ENCODE data around the gene TEAD2.
A peak's percentile ranks its signal among the peaks of the same experiment; 100 is the strongest.

TEAD2 gene

DNA sequence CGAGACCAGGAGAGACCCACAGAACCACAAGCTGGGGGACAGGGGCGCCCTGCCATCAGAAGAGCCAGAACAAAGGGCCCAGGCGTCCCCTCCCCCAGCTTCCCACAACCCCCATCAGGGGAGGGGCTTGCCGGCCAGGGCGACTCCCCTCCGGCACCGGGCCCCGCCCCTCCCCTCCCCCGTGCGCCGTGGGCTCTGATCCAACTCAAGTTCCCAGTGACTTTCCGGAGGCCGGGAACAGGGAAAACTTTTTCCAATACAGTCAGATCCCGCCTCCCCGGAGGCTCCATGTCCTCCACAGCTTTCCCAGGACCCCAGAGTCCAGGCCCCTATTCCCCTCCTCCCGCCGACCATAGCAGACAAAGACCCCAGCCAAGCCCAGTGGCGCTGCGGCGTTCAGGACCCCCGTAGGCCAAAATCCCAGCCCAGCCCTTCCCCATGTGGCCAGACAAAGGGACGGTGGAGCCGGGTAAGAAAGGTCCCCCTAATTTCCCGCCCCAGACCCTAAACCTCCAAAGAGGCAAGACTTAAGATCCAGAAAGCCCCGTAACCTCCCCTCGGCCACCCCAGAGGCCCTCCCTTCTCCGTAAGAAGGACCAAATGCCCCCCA is 673 bp downstream of the TEAD2 start:
- peak overlapping the region; percentile 94 for H4K91ac ChIP-seq (ENCODE audit: low read depth, low read length, poor library complexity)
- H3K4me1 ChIP-seq (ENCODE audit: control insufficient read depth in 2 of 2, insufficient read depth in 1 of 2, low read depth in 1 of 2, low read length in 2 of 2), result peaks cover 4 to 17% of the 10 kb centered on the region in 2 donors
- no peaks in the 10 kb centered on the region for H3K27me3 ChIP-seq (ENCODE audit: control insufficient read depth in 3 of 3, insufficient read depth in 3 of 3, low read depth in 1 of 3, low read length in 3 of 3)
- H2BK15ac ChIP-seq (ENCODE audit: low read length), result peak overlapping the region; percentile 95
- peak overlapping the region; percentile 96 for H3K4ac ChIP-seq (ENCODE audit: low read length)
- peak overlapping the region; percentile 98 for H2BK5ac ChIP-seq (ENCODE audit: low read length)
- peak; percentile 70 for DNase-seq (ENCODE audit: low spot score)
- H3K9me3 ChIP-seq (replicated peaks in 1 of 2; ENCODE audit: control insufficient read depth in 2 of 2, insufficient read depth in 1 of 2, low read depth in 1 of 2, low read length in 2 of 2), result peaks cover 0 to 2% of the 10 kb centered on the region in 2 donors
- peak overlapping the region; percentile 98 for H3K14ac ChIP-seq (ENCODE audit: low read length)
- peak overlapping the region; percentile 44 for H2BK12ac ChIP-seq (ENCODE audit: low read length)
- H2BK120ac ChIP-seq (ENCODE audit: low read depth, low read length), result peak overlapping the region; percentile 89
- H2AK5ac ChIP-seq (ENCODE audit: low read depth, low read length), result peak overlapping the region; percentile 99
- peak overlapping the region; percentile 79 for H2AFZ ChIP-seq (ENCODE audit: low read length)
- H3K36me3 ChIP-seq (replicated peaks in 1 of 2; ENCODE audit: control insufficient read depth in 2 of 2, insufficient read depth in 2 of 2, low read length in 2 of 2), result peaks cover 22 to 38% of the 10 kb centered on the region in 2 donors
- H3K4me3 ChIP-seq (ENCODE audit: low read length in 2 of 2), result peak overlapping the region; percentile 99 to 100
- H3K79me1 ChIP-seq (ENCODE audit: low read depth, low read length), result peaks cover 14% of the 10 kb centered on the region
- H3K27ac ChIP-seq (replicated peaks; ENCODE audit: low read length), result peak overlapping the region; percentile 91
- H3K18ac ChIP-seq (ENCODE audit: low read length), result peak overlapping the region; percentile 100
- no peak overlapping the region for H4K8ac ChIP-seq (ENCODE audit: low read depth, low read length)
- peak overlapping the region; percentile 97 for H3K23ac ChIP-seq (ENCODE audit: low read depth, low read length, poor library complexity)
- no CpG with 5 or more reads among the region's 27 CpGs for WGBS, 2 donors (ENCODE audit: extremely low coverage in 2 of 2, insufficient read length in 2 of 2, insufficient replicate concordance in 1 of 2)
- peak overlapping the region; percentile 100 for H3K9ac ChIP-seq (ENCODE audit: low read depth, low read length, poor library complexity)
- peak overlapping the region; percentile 80 for H3K4me2 ChIP-seq (ENCODE audit: insufficient read depth, low read length, poor library complexity, severe bottlenecking)

DNA sequence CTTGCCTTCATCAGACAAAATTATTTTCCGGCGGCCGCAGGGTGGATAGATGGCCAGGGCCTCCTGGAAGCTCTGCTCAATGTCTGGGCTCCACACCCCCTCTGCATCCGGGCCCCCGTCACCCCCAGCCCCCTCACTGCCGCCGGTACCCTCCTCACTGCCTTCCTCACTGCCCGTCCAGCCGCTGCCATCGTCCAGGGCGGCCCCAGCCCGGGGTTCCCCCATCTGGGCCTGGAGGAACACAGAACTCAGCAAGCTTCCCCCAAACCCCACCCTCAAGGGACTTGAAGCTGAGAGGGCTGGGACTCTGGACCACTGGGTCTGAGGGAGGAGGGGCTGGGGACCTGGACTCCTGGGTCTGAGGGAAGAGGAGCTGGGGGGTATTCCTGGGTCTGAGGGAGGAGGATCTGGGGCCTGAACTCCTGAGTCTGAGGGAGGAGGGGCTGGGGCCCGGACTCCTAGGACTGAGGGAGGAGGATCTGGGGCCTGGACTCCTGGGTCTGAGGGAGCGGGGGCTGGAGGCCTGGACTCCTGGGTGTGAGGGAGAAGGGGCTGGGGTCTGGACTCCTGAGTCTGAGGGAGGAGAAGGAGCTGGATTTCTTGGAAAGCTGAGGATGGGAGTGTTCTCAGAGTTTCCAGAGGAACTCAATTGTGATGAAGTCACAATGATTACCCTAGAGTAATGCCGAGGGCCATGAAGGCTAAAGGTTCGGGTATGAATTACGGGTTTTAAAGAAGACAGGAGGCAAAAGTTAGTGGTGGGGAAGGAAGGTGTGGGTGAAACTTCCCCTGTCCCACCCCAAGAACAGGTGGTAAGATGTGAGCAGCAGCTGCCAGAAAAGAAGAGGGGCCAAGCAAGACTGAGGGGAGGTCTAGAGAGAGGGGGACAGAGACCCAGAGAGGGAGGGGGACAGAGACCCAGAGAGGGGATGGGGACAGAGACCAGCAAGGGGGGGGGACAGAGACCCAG is 2.1 kb downstream of the TEAD2 start:
- no peak overlapping the region for H3K4ac ChIP-seq (ENCODE audit: low read length)
- peaks cover 19% of the 10 kb centered on the region for H3K79me1 ChIP-seq (ENCODE audit: low read depth, low read length)
- peak overlapping the region; percentile 98 for H3K9ac ChIP-seq (ENCODE audit: low read depth, low read length, poor library complexity)
- H3K18ac ChIP-seq (ENCODE audit: low read length), result peak overlapping the region; percentile 41
- no peak overlapping the region for H4K91ac ChIP-seq (ENCODE audit: low read depth, low read length, poor library complexity)
- H3K27me3 ChIP-seq (ENCODE audit: control insufficient read depth in 3 of 3, insufficient read depth in 3 of 3, low read depth in 1 of 3, low read length in 3 of 3), result no peaks in the 10 kb centered on the region
- peaks cover 34 to 52% of the 10 kb centered on the region in 2 donors for H3K36me3 ChIP-seq (replicated peaks in 1 of 2; ENCODE audit: control insufficient read depth in 2 of 2, insufficient read depth in 2 of 2, low read length in 2 of 2)
- H2BK5ac ChIP-seq (ENCODE audit: low read length), result peak overlapping the region; percentile 98
- no peak overlapping the region for H2BK15ac ChIP-seq (ENCODE audit: low read length)
- H3K23ac ChIP-seq (ENCODE audit: low read depth, low read length, poor library complexity), result no peak overlapping the region
- no peak for DNase-seq (ENCODE audit: low spot score)
- no peak overlapping the region for H2BK12ac ChIP-seq (ENCODE audit: low read length)
- 100% methylated on average over 1 of the region's 17 CpGs; no CpG with 5 or more reads in 1 of the 2 donors for WGBS, 2 donors (ENCODE audit: extremely low coverage in 2 of 2, insufficient read length in 2 of 2, insufficient replicate concordance in 1 of 2)
- H3K4me2 ChIP-seq (ENCODE audit: insufficient read depth, low read length, poor library complexity, severe bottlenecking), result peak overlapping the region; percentile 80
- H3K27ac ChIP-seq (replicated peaks; ENCODE audit: low read length), result peak overlapping the region; percentile 2
- peak overlapping the region; percentile 91 to 99 for H3K4me3 ChIP-seq (ENCODE audit: low read length in 2 of 2)
- peaks cover 4 to 17% of the 10 kb centered on the region in 2 donors for H3K4me1 ChIP-seq (ENCODE audit: control insufficient read depth in 2 of 2, insufficient read depth in 1 of 2, low read depth in 1 of 2, low read length in 2 of 2)
- peak overlapping the region; percentile 9 for H4K8ac ChIP-seq (ENCODE audit: low read depth, low read length)
- peaks cover 0 to 2% of the 10 kb centered on the region in 2 donors for H3K9me3 ChIP-seq (replicated peaks in 1 of 2; ENCODE audit: control insufficient read depth in 2 of 2, insufficient read depth in 1 of 2, low read depth in 1 of 2, low read length in 2 of 2)
- H2BK120ac ChIP-seq (ENCODE audit: low read depth, low read length), result no peak overlapping the region
- no peak overlapping the region for H2AFZ ChIP-seq (ENCODE audit: low read length)
- peak overlapping the region; percentile 62 for H2AK5ac ChIP-seq (ENCODE audit: low read depth, low read length)
- H3K14ac ChIP-seq (ENCODE audit: low read length), result peak overlapping the region; percentile 12

DNA sequence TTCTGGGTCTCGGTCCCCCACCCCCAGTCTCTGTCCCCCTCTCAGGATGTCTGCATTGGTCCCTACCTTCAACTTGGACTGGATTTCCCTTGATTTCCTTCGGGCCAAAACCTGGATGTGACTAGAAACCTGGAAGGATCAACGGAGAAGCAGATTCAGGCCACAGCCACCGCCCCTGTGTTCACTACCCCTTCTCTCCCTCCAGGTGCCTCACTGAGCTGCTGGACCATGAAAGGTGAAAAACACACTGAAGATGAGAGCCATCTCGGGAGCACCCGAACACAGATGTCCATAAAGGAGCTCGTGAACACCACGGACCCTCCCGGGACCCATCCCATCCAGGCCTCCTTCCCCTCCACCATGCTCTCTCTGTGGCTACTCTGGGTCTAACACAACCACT is 5.0 kb downstream of the TEAD2 start:
- H3K4me1 ChIP-seq (ENCODE audit: control insufficient read depth in 2 of 2, insufficient read depth in 1 of 2, low read depth in 1 of 2, low read length in 2 of 2), result peaks cover 4 to 10% of the 10 kb centered on the region in 2 donors
- no peak overlapping the region for H2BK5ac ChIP-seq (ENCODE audit: low read length)
- peaks cover 24% of the 10 kb centered on the region for H3K79me1 ChIP-seq (ENCODE audit: low read depth, low read length)
- no peak overlapping the region for H2BK15ac ChIP-seq (ENCODE audit: low read length)
- H3K9me3 ChIP-seq (replicated peaks in 1 of 2; ENCODE audit: control insufficient read depth in 2 of 2, insufficient read depth in 1 of 2, low read depth in 1 of 2, low read length in 2 of 2), result peaks cover 0 to 2% of the 10 kb centered on the region in 2 donors
- no peak overlapping the region for H3K18ac ChIP-seq (ENCODE audit: low read length)
- H3K14ac ChIP-seq (ENCODE audit: low read length), result no peak overlapping the region
- H3K9ac ChIP-seq (ENCODE audit: low read depth, low read length, poor library complexity), result no peak overlapping the region
- no peak overlapping the region for H2BK12ac ChIP-seq (ENCODE audit: low read length)
- no peak overlapping the region for H3K4me2 ChIP-seq (ENCODE audit: insufficient read depth, low read length, poor library complexity, severe bottlenecking)
- H3K4ac ChIP-seq (ENCODE audit: low read length), result no peak overlapping the region
- no peak overlapping the region for H4K91ac ChIP-seq (ENCODE audit: low read depth, low read length, poor library complexity)
- no peak overlapping the region for H3K27ac ChIP-seq (replicated peaks; ENCODE audit: low read length)
- H3K36me3 ChIP-seq (replicated peaks in 1 of 2; ENCODE audit: control insufficient read depth in 2 of 2, insufficient read depth in 2 of 2, low read length in 2 of 2), result peaks cover 53 to 81% of the 10 kb centered on the region in 2 donors
- H3K27me3 ChIP-seq (ENCODE audit: control insufficient read depth in 3 of 3, insufficient read depth in 3 of 3, low read depth in 1 of 3, low read length in 3 of 3), result no peaks in the 10 kb centered on the region
- DNase-seq (ENCODE audit: low spot score), result no peak
- no peak overlapping the region for H2BK120ac ChIP-seq (ENCODE audit: low read depth, low read length)
- H4K8ac ChIP-seq (ENCODE audit: low read depth, low read length), result no peak overlapping the region
- no CpG with 5 or more reads among the region's 9 CpGs for WGBS, 2 donors (ENCODE audit: extremely low coverage in 2 of 2, insufficient read length in 2 of 2, insufficient replicate concordance in 1 of 2)
- no peak overlapping the region for H3K4me3 ChIP-seq (ENCODE audit: low read length in 2 of 2)
- H2AK5ac ChIP-seq (ENCODE audit: low read depth, low read length), result no peak overlapping the region
- no peak overlapping the region for H2AFZ ChIP-seq (ENCODE audit: low read length)
- peak overlapping the region; percentile 50 for H3K23ac ChIP-seq (ENCODE audit: low read depth, low read length, poor library complexity)

DNA sequence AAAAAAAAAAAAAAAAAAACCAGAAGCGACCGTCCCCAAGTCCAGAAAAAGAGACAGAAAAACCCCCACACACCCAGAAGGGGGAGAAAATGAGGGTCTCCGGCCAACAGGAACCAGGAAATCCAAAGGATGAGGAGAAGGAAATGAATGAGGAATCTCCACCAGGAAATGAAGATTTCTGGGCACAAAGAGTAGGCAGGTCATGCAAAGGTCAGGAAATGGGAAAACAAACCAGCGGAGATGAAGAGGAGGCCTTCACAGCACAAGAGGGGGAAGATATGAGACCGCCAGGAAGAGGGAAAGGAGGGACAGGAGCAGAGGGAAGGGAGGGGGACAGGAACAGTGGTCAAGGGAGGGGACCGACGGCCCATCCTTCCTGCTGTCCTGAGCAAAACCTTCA is 5.8 kb downstream of the TEAD2 start:
- H3K4me3 ChIP-seq (ENCODE audit: low read length in 2 of 2), result no peak overlapping the region
- peaks cover 22% of the 10 kb centered on the region for H3K79me1 ChIP-seq (ENCODE audit: low read depth, low read length)
- peaks cover 4 to 10% of the 10 kb centered on the region in 2 donors for H3K4me1 ChIP-seq (ENCODE audit: control insufficient read depth in 2 of 2, insufficient read depth in 1 of 2, low read depth in 1 of 2, low read length in 2 of 2)
- no peak overlapping the region for H2AFZ ChIP-seq (ENCODE audit: low read length)
- H3K4ac ChIP-seq (ENCODE audit: low read length), result no peak overlapping the region
- H3K4me2 ChIP-seq (ENCODE audit: insufficient read depth, low read length, poor library complexity, severe bottlenecking), result no peak overlapping the region
- no peak overlapping the region for H4K91ac ChIP-seq (ENCODE audit: low read depth, low read length, poor library complexity)
- no peak overlapping the region for H2BK120ac ChIP-seq (ENCODE audit: low read depth, low read length)
- no peak overlapping the region for H3K14ac ChIP-seq (ENCODE audit: low read length)
- peaks cover 0 to 2% of the 10 kb centered on the region in 2 donors for H3K9me3 ChIP-seq (replicated peaks in 1 of 2; ENCODE audit: control insufficient read depth in 2 of 2, insufficient read depth in 1 of 2, low read depth in 1 of 2, low read length in 2 of 2)
- no peak overlapping the region for H3K27ac ChIP-seq (replicated peaks; ENCODE audit: low read length)
- H2BK15ac ChIP-seq (ENCODE audit: low read length), result no peak overlapping the region
- no peak for DNase-seq (ENCODE audit: low spot score)
- no peak overlapping the region for H4K8ac ChIP-seq (ENCODE audit: low read depth, low read length)
- no CpG with 5 or more reads among the region's 7 CpGs for WGBS, 2 donors (ENCODE audit: extremely low coverage in 2 of 2, insufficient read length in 2 of 2, insufficient replicate concordance in 1 of 2)
- no peaks in the 10 kb centered on the region for H3K27me3 ChIP-seq (ENCODE audit: control insufficient read depth in 3 of 3, insufficient read depth in 3 of 3, low read depth in 1 of 3, low read length in 3 of 3)
- no peak overlapping the region for H2BK12ac ChIP-seq (ENCODE audit: low read length)
- H2AK5ac ChIP-seq (ENCODE audit: low read depth, low read length), result no peak overlapping the region
- H3K9ac ChIP-seq (ENCODE audit: low read depth, low read length, poor library complexity), result no peak overlapping the region
- H3K23ac ChIP-seq (ENCODE audit: low read depth, low read length, poor library complexity), result peak overlapping the region; percentile 50
- H2BK5ac ChIP-seq (ENCODE audit: low read length), result no peak overlapping the region
- no peak overlapping the region for H3K18ac ChIP-seq (ENCODE audit: low read length)
- peaks cover 57 to 89% of the 10 kb centered on the region in 2 donors for H3K36me3 ChIP-seq (replicated peaks in 1 of 2; ENCODE audit: control insufficient read depth in 2 of 2, insufficient read depth in 2 of 2, low read length in 2 of 2)

Data from neuronal stem cell (in vitro differentiated cells).